ENCODE data around the gene ZNF135.

ZNF135 gene

GRCh38 chr19:58047672-58048071 lies 11.4 kb upstream of the ZNF135 start:
- no peak for DNase-seq (ENCODE audit: low spot score)

DNA sequence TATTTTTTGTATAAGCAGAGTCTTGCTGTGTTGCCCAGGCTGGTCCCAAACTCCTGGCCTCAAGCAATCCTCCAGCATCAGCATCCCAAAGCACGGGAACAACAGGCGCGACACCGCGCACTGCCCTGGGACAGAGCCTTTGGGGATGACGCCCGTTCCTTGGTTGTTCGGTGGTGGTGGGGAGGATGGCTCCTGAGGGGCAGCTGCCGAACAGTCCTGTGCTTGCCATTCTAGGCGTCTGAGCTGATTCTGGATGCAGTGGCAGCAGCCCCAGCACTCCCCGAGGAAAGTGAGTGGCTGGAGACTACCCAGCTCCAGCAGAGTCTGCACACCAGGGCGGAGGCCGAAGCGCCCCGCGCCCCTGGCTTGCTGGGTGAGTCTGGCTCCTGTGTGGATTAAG lies 6.8 kb upstream of the ZNF135 start:
- DNase-seq (ENCODE audit: low spot score) = no peak

- DNase-seq (ENCODE audit: low spot score) = no peak
Measured at GRCh38 chr19:58053480-58054156, 5.5 kb upstream of the ZNF135 start.

DNA sequence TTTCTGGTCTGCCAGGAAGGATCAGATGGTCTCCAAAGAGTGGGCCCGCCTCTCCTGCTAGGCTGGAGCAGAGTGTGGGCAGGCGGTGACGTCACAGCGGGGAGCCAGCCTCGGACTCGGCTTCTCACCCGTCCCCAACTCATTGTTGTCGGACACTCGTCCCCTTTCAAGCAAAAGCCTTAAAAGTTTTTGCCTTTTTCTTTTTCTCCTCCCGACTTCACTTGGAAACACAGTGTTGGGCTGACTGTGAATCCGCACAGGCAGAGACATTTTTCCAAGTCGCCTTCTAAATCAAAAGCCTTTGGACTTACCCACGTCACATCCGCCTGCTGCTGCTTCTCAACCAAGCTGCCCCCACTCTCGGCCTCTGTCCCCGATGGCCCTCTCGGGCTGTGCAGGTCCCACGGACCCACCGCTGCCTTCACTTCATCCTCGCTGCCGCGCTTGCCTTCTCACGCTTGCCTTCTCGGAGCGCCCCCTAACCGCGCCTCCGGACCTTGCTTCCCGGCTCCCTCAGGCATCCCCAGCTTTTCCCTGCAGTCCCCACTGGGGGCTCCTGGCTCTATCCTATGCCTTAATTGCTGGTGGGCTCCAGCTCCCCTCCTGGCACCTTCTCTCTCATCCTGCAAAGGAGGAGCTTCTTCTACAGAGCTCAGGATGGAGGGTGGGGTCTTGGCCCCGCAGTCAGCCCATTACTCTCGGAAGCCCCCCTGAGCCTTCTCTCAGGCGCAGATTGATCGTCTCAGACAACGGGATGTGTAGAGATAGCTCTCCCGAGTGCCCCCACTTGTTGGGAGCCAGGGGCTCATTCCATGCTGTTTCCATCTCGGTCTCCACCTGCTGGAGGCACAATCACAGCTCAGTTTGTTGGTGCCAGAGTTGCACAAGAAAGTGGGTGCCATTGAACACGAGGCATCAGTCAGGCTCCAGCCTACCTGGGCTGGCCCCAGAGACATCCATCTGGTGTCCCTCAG lies 3.9 kb upstream of the ZNF135 start:
- DNase-seq (ENCODE audit: low spot score) = peak; percentile 41

DNA sequence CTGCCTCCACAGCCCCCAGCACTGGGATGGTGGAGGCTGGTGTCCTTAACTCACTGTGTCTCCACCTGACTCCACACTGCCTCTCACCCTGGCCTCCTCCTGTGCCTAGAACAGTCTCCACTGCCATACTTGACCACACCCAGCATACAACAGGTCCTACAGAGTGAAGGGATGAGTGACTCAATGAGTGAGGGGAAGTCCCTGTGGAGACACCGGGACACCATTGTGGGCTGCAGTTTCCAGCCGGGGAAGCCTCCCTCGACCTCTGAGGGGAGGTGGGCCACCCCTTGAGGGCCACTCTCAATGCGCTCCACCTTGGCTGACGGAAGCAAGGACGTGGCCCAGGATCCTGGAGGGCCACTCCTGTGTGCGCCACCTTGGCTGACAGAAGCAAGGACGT lies 2.8 kb upstream of the ZNF135 start:
- no peak for DNase-seq (ENCODE audit: low spot score)

GRCh38 chr19:58056861-58057260 lies 2.2 kb upstream of the ZNF135 start:
- no peak for DNase-seq (ENCODE audit: low spot score)

GRCh38 chr19:58058467-58058866 lies 615 bp upstream of the ZNF135 start:
- DNase-seq (ENCODE audit: low spot score) = no peak

DNA sequence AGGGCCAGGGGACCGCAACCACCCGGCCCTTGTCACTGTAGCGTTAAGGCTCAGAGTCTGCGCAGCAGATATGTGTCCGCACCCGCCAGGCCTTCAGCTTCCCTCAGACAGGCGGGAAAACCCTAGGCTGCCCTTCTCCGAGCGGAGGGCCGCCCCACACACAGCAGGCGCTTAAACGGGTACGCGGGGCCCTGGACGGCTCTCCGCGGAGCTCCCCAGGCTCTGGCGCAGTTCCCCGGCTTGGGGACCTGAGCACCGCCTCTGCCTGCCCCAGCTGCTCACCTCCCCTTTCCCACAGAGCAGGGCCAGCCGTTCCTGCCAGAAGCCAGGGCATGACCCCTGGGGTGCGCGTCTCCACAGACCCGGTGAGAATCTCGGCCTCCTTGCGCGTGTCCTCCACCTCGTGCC lies 593 bp downstream of the ZNF135 start:
- DNase-seq (ENCODE audit: low spot score) = no peak

DNA sequence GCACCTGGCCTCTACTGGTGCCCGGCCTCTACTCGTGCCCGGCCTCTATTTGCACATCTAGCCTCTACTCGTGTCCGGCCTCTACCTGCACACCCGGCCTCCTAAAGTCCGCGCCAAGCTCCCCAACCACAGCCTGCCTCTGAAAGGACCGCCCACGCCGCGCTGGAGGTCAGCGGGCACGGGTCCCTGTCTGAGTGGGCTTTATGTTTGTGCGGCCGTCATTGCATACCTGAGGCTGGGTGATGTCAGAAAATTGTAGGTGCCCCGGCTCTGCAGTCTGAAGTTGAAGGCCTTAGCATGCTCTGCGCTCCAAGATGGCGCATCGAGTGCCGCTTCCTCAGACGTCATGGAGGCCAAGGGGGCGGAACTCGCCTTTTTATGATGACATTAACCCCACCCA lies 1.1 kb downstream of the ZNF135 start:
- DNase-seq (ENCODE audit: low spot score) = no peak

DNA sequence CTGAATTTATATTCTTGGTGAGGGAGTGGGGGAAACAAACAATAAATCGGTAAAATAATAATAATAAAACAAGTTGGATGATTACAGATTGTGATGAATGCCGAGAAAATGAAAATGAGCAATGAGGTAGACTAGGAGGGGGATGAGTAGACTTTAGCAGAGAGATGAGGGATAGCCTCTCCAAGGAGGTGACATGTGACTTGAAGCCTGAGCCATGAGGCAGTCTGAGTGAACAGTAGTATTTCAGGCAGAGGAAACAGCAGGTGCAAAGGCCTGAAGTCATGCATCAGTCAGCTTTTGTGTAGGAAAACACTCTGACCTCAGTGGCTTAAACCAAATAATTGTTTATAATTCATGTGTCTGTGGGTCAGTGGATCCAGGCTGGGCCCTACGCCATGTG lies 4.6 kb downstream of the ZNF135 start:
- no peak for DNase-seq (ENCODE audit: low spot score)

DNA sequence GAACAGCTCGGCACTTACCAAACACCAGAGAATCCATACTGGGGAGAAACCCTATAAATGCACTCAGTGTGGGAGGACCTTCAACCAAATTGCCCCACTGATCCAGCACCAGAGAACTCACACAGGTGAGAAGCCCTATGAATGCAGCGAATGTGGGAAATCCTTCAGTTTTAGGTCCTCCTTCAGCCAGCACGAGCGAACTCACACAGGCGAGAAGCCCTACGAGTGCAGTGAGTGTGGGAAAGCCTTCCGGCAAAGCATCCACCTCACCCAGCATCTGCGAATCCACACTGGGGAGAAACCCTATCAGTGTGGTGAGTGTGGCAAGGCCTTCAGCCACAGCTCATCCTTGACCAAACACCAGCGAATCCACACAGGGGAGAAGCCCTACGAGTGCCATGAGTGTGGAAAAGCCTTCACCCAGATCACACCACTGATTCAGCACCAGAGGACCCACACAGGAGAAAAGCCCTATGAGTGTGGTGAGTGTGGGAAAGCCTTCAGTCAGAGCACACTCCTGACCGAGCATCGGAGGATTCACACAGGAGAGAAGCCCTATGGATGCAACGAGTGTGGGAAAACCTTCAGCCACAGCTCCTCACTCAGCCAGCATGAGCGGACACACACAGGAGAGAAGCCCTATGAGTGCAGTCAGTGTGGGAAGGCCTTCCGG lies 8.3 kb downstream of the ZNF135 start:
- DNase-seq (ENCODE audit: low spot score) = no peak

DNA sequence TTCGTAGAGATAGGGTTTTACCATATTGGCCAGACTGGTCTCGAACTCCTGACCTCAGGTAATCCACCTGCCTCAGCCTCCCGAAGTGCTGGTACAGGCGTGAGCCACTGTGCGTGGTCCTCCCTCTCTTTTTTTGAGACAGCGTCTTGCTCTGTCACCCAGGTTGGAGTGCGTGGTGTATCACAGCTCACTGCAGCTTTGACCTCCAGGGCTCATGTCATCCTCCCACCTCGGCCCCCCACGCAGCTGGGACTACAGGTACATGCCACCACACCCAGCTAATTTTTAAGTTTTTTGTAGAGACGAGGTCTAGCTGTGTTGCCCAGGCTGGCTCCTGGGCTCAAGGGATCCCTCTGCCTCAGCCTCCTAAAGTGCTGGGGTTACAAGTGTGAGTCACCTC lies 20.7 kb downstream of the ZNF135 start:
- no peak for DNase-seq (ENCODE audit: low spot score)

DNA sequence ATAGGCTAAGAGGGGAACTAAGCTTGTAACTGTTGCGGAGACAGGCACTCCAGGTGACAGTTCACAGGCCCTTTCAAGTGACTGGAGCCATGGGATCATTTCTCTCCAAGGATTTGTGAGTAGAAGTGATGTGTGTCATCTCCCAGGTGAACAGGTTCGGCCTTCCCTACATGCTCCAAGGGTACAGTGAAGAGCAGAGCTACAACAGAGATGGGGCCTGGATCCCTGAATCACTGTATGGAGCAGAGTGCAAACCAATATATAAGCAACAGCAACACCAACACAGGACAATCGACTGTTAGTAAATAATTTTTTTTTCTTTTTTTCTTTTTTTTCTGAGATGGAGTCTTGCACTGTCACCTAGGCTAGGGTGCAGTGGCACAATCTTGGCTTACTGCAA lies 23.9 kb downstream of the ZNF135 start:
- DNase-seq (ENCODE audit: low spot score) = no peak

GRCh38 chr19:58084596-58085347 lies 25.7 kb downstream of the ZNF135 start:
- no peak for DNase-seq (ENCODE audit: low spot score)

GRCh38 chr19:58085348-58085875 lies 26.3 kb downstream of the ZNF135 start:
- no peak for DNase-seq (ENCODE audit: low spot score)

DNA sequence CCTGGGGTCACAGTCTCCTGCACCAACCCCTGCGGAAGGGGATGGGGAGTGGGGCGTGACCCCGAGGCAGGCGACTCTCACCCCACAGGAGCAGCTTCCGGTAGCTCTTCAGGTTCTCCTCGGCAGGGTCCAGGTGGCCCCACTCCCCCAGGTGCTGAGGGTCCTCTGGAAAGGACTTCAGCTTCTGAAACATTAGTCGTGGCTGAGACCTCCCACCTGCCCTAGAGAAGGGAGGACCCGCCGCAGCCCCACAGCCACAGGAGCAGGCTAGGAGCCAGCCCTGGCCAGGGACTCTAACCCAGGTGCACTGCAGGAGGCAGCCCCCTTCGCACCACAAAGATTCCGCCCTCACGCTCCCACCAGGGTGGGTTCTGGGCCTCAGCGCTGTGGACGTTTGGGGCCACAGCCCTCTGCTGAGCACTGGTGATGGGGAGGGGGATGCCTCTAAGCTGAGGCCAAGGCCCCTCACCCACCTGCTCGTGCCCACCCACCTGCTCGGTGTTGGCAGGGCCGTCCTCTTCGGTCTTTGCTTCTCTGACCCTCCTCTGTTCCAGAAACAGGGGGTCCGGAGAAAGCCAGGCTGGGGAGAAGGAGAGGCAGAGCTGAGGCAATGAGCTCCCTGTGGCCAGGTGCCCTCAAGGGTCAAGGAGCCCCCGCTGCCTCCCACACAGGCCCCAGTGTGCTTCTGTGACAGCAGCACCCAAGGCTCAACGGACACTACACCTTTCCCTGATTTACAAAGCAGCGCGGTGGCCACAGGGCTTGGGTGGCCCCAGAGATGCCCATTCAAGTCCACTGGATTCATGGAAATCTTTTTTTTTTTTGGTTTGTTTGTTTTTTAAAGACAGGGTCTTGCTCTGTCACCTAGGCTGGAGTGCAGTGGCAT lies 28.0 kb downstream of the ZNF135 start:
- no peak for DNase-seq (ENCODE audit: low spot score)

DNA sequence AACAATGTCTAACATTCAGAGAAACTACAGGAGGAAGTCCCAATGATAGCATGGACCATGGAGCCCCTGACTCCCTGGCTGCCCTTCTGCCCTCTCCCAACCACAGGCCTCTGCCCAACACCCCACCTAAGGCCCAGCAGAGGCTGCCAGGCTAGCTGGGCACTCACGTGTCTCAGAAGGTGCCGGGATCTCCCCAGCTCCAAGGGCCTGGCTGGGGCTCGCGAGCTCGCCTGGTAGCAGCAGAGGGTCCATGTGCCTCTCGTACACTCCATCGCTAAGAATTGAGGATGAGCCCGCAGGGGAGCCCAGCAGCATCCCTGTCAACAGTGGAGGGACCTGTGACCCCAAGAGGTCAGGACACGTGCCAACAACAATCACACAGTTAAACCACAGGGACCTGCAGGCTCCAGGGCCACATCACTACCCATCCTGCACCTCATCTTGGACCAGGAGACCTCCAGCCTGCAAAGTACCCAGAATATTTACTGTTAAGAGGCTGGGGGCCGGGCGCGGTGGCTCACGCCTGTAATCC lies 29.5 kb downstream of the ZNF135 start:
- no peak for DNase-seq (ENCODE audit: low spot score)

GRCh38 chr19:58089846-58090245 lies 30.8 kb downstream of the ZNF135 start:
- no peak for DNase-seq (ENCODE audit: low spot score)

- DNase-seq (ENCODE audit: low spot score) = no peak
Measured at GRCh38 chr19:58091251-58091995, 32.3 kb downstream of the ZNF135 start.

GRCh38 chr19:58093071-58093470 lies 34.0 kb downstream of the ZNF135 start:
- no peak for DNase-seq (ENCODE audit: low spot score)

Measured in AG20443 (cell line).